Kidney epithelial cell (primary cell): ENCODE measurements around the gene PPM1N. TPM values are rescaled to one million over a fixed set of nuclear protein-coding genes. Genes with fewer than 3 reads are reported as not detected.
"Not testable (repeated sequence)": the region's sequence is repeated elsewhere in the genome, so short reads cannot be mapped to it uniquely, and the experiment has no call there.

Experiments used
- DNase-seq: peaks from one replicate; pipeline ENCODE4 v3.0.0-alpha.2; 2010; ENCODE audit warnings: low read depth
- H3K27me3 ChIP-seq: 2 replicates; pipeline ENCODE4 v1.6.0; 2011; ENCODE audit warnings: low read length; ENCODE audit not compliant: control insufficient read depth, insufficient read depth
- H3K36me3 ChIP-seq: 2 replicates; pipeline ENCODE4 v1.5.1; 2011; ENCODE audit warnings: low read length; ENCODE audit not compliant: control insufficient read depth, insufficient read depth
- H3K4me3 ChIP-seq: 2 replicates; pipeline ENCODE4 v1.5.1; 2011; ENCODE audit warnings: low read depth, mild to moderate bottlenecking, control low read depth, low read length
- CTCF ChIP-seq: IDR thresholded peaks from 2 replicates; pipeline ENCODE4 v1.5.1; 2011; ENCODE audit warnings: mild to moderate bottlenecking, moderate library complexity, low read length, control low read depth, inconsistent platforms; ENCODE audit not compliant: insufficient read depth, poor library complexity, severe bottlenecking
- total RNA-seq: library from RNA; depleted of rRNA; stranded (reverse); fragments of >200 nt; gene quantifications from 2 replicates; pipeline ENCODE4 v1.2.3, GENCODE V29; 2015

The PPM1N gene
- total RNA-seq, 1 donor from 2014 or later = not detected

GRCh38 chr19:45507872-45508416 lies 9.7 kb downstream of the PPM1N start:
- Histone ChIP-seq H3K36me3 (no peaks in the 10 kb centered on the region), H3K27me3 (no peaks in the 10 kb centered on the region), H3K4me3 (peak overlapping the region; percentile 85)
- no peak for TF ChIP-seq CTCF
- DNase-seq = no peak

- TF ChIP-seq CTCF = no peak
- Histone ChIP-seq H3K4me3 (peak overlapping the region; percentile 85), H3K36me3 (no peaks in the 10 kb centered on the region), H3K27me3 (no peaks in the 10 kb centered on the region)
- DNase-seq = no peak
Observed at GRCh38 chr19:45508417-45508860, 10.2 kb downstream of the PPM1N start.

- DNase-seq = no peak
- peak overlapping the region; percentile 85 for H3K4me3 ChIP-seq
Observed at GRCh38 chr19:45508861-45509691, 10.8 kb downstream of the PPM1N start.

GRCh38 chr19:45509692-45510015 lies 11.4 kb downstream of the PPM1N start:
- no peak for DNase-seq
- no peak for TF ChIP-seq CTCF

More at GRCh38 chr19:45508861-45509691, 10.8 kb downstream of the PPM1N start:
- TF ChIP-seq CTCF = no peak
- no peaks in the 10 kb centered on the region for H3K36me3 ChIP-seq
- H3K27me3 ChIP-seq = no peaks in the 10 kb centered on the region

GRCh38 chr19:45510352-45510751 lies 12.1 kb downstream of the PPM1N start:
- DNase-seq, H3K36me3 ChIP-seq, H3K4me3 ChIP-seq, H3K27me3 ChIP-seq: not testable (repeated sequence)

More at GRCh38 chr19:45509692-45510015, 11.4 kb downstream of the PPM1N start:
- H3K4me3 ChIP-seq = peak overlapping the region; percentile 85
- no peaks in the 10 kb centered on the region for H3K27me3 ChIP-seq
- no peaks in the 10 kb centered on the region for H3K36me3 ChIP-seq

- no peak for TF ChIP-seq CTCF
- Histone ChIP-seq H3K4me3 (no peak overlapping the region), H3K36me3 (peaks cover 1% of the 10 kb centered on the region), H3K27me3 (no peaks in the 10 kb centered on the region)
- DNase-seq = no peak
Observed at GRCh38 chr19:45511074-45511473, 12.8 kb downstream of the PPM1N start.
